Measurements from ENCODE around the gene SEC24B. TPM values are rescaled to one million over a fixed set of nuclear protein-coding genes. Genes with fewer than 3 reads are reported as not detected.

Gene SEC24B
- total and polyA plus RNA-seq, 4 experiments from 2014 or later, result 12.1 to 37.7 (median 32.4) TPM

DNA sequence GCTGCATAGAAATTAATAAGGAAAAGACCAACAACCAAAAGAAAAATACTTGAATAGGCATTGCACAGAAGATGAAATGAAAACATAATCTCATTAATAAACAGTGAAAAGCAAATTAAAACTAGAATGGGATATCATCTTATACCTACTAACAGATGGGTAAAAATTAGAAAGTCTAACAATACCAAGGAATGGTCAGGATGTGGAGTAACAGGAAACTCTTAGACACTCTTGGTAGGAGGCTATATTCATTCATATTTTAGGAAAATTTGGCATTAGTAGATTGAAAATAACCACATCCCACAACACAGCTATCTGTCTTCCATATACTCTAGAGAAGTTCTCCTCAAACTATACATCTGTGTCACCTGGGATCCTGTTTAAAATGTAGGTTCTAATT, 36.3 kb downstream of the SEC24B start:
- ChIA-PET POLR2A (ENCODE audit: partially characterized antibody) (no interaction called here), CTCF (ENCODE audit: partially characterized antibody) (interaction anchor here (1.4 to 2.2 kb wide), 2 partner anchors 9 to 36 kb away, joined by 4 to 5 read pairs; partner anchors contain the start of gene SEC24B)
- no peaks in the 10 kb centered on the region for H3K27me3 Mint-ChIP-seq
- H3K27ac ChIP-seq (ENCODE audit: low read depth, low read length), result no peak overlapping the region
- H3K36me3 ChIP-seq (ENCODE audit: insufficient read depth, low read length), result peaks cover 9% of the 10 kb centered on the region
- H3K4me1 ChIP-seq (ENCODE audit: insufficient read depth, low read length), result peaks cover 11% of the 10 kb centered on the region
- DNase-seq, result no peak
- peak overlapping the region in 3 of 7 donors; percentile 22 to 53 (median 41) for H3K27ac Mint-ChIP-seq
- peaks cover 30 to 64% of the 10 kb centered on the region in 2 donors for H3K36me3 Mint-ChIP-seq
- intact Hi-C loops (cut with micrococcal nuclease), result no loop called here
- no peaks in the 10 kb centered on the region for H3K9me3 ChIP-seq (ENCODE audit: control insufficient read depth in 1 of 2, low read length in 2 of 2)
- H3K4me3 ChIP-seq (ENCODE audit: low read length in 2 of 2), result no peak overlapping the region
- no peaks in the 10 kb centered on the region for H3K9me3 Mint-ChIP-seq
- peaks cover 41 to 64% (median 52%) of the 10 kb centered on the region in 4 donors for H3K4me1 Mint-ChIP-seq
- H3K27me3 ChIP-seq (ENCODE audit: insufficient read depth, low read length), result no peaks in the 10 kb centered on the region
- no peak overlapping the region for H3K4me3 Mint-ChIP-seq

- H3K9me3 ChIP-seq (ENCODE audit: control insufficient read depth in 1 of 2, low read length in 2 of 2), result no peaks in the 10 kb centered on the region
- Mint-ChIP-seq H3K27ac (peak overlapping the region in 1 of 7 donors; percentile 30), H3K4me1 (peaks cover 37 to 59% (median 50%) of the 10 kb centered on the region in 4 donors), H3K9me3 (no peaks in the 10 kb centered on the region), H3K27me3 (no peaks in the 10 kb centered on the region), H3K4me3 (no peak overlapping the region), H3K36me3 (peaks cover 25 to 60% of the 10 kb centered on the region in 2 donors)
- ChIA-PET POLR2A (ENCODE audit: partially characterized antibody) (no interaction called here), CTCF (ENCODE audit: partially characterized antibody) (no interaction called here)
- H3K4me1 ChIP-seq (ENCODE audit: insufficient read depth, low read length), result peaks cover 11% of the 10 kb centered on the region
- H3K36me3 ChIP-seq (ENCODE audit: insufficient read depth, low read length), result peaks cover 6% of the 10 kb centered on the region
- no peaks in the 10 kb centered on the region for H3K27me3 ChIP-seq (ENCODE audit: insufficient read depth, low read length)
- no peak for DNase-seq
- H3K4me3 ChIP-seq (ENCODE audit: low read length in 2 of 2), result no peak overlapping the region
- no peak overlapping the region for H3K27ac ChIP-seq (ENCODE audit: low read depth, low read length)
- intact Hi-C loops (cut with micrococcal nuclease), result no loop called here
Measured at GRCh38 chr4:109472343-109472761, 38.7 kb downstream of the SEC24B start.

GRCh38 chr4:109473824-109474223, 40.2 kb downstream of the SEC24B start:
- ChIA-PET POLR2A (ENCODE audit: partially characterized antibody) (no interaction called here), CTCF (ENCODE audit: partially characterized antibody) (no interaction called here)
- H3K4me3 Mint-ChIP-seq, result no peak overlapping the region
- Histone ChIP-seq H3K27ac (ENCODE audit: low read depth, low read length) (no peak overlapping the region), H3K4me1 (ENCODE audit: insufficient read depth, low read length) (peaks cover 11% of the 10 kb centered on the region), H3K36me3 (ENCODE audit: insufficient read depth, low read length) (peaks cover 9% of the 10 kb centered on the region), H3K4me3 (ENCODE audit: low read length in 2 of 2) (no peak overlapping the region), H3K9me3 (ENCODE audit: control insufficient read depth in 1 of 2, low read length in 2 of 2) (no peaks in the 10 kb centered on the region), H3K27me3 (ENCODE audit: insufficient read depth, low read length) (no peaks in the 10 kb centered on the region)
- intact Hi-C loops (cut with micrococcal nuclease), result no loop called here
- H3K4me1 Mint-ChIP-seq, result peaks cover 29 to 56% (median 42%) of the 10 kb centered on the region in 4 donors
- peak overlapping the region in 3 of 7 donors; percentile 6 to 27 (median 15) for H3K27ac Mint-ChIP-seq
- no peaks in the 10 kb centered on the region for H3K27me3 Mint-ChIP-seq
- H3K9me3 Mint-ChIP-seq, result no peaks in the 10 kb centered on the region
- no peak for DNase-seq
- H3K36me3 Mint-ChIP-seq, result peaks cover 19 to 55% of the 10 kb centered on the region in 2 donors

- H3K4me3 Mint-ChIP-seq, result no peak overlapping the region
- CTCF ChIA-PET (ENCODE audit: partially characterized antibody), result interaction anchor here (1.5 kb wide), 1 partner anchor 19 kb away, joined by 4 read pairs; no protein-coding TSS in a partner anchor
- DNase-seq, result no peak
- POLR2A ChIA-PET (ENCODE audit: partially characterized antibody), result no interaction called here
- Histone ChIP-seq H3K4me3 (ENCODE audit: low read length in 2 of 2) (no peak overlapping the region), H3K9me3 (ENCODE audit: control insufficient read depth in 1 of 2, low read length in 2 of 2) (no peaks in the 10 kb centered on the region), H3K4me1 (ENCODE audit: insufficient read depth, low read length) (no peaks in the 10 kb centered on the region), H3K36me3 (ENCODE audit: insufficient read depth, low read length) (peaks cover 7% of the 10 kb centered on the region), H3K27me3 (ENCODE audit: insufficient read depth, low read length) (no peaks in the 10 kb centered on the region), H3K27ac (ENCODE audit: low read depth, low read length) (no peak overlapping the region)
- no peaks in the 10 kb centered on the region for H3K9me3 Mint-ChIP-seq
- intact Hi-C loops (cut with micrococcal nuclease), result no loop called here
- H3K27me3 Mint-ChIP-seq, result no peaks in the 10 kb centered on the region
- H3K27ac Mint-ChIP-seq, result peak overlapping the region in 2 of 7 donors; percentile 9 to 53
- H3K4me1 Mint-ChIP-seq, result peaks cover 24 to 50% (median 34%) of the 10 kb centered on the region in 4 donors
- peaks cover 51 to 62% of the 10 kb centered on the region in 2 donors for H3K36me3 Mint-ChIP-seq
Measured at GRCh38 chr4:109486007-109486406, 52.4 kb downstream of the SEC24B start.

DNA sequence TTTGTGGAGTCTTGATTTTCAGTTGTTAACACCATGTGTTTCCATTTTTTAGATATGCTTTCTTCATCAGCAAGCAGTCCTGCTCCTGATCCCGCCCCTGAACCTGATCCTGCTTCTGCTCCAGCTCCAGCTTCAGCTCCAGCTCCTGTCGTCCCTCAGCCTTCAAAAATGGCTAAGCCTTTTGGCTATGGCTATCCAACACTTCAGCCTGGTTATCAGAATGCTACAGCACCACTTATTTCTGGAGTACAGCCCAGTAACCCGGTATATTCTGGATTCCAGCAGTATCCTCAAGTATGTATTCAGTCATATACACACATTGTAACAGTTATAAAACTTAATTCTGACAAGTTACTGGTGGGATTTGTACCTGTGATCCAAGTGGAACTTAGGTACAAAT, 60.9 kb downstream of the SEC24B start:
- H3K4me3 Mint-ChIP-seq, result no peak overlapping the region
- no peaks in the 10 kb centered on the region for H3K27me3 ChIP-seq (ENCODE audit: insufficient read depth, low read length)
- H3K36me3 Mint-ChIP-seq, result peaks cover 41 to 73% of the 10 kb centered on the region in 2 donors
- H3K4me3 ChIP-seq (ENCODE audit: low read length in 2 of 2), result no peak overlapping the region
- peaks cover 3 to 5% (median 4%) of the 10 kb centered on the region in 4 donors for H3K4me1 Mint-ChIP-seq
- no peaks in the 10 kb centered on the region for H3K4me1 ChIP-seq (ENCODE audit: insufficient read depth, low read length)
- no peaks in the 10 kb centered on the region for H3K9me3 ChIP-seq (ENCODE audit: control insufficient read depth in 1 of 2, low read length in 2 of 2)
- POLR2A ChIA-PET (ENCODE audit: partially characterized antibody), result no interaction called here
- intact Hi-C loops (cut with micrococcal nuclease), result no loop called here
- H3K36me3 ChIP-seq (ENCODE audit: insufficient read depth, low read length), result peaks cover 27% of the 10 kb centered on the region
- H3K9me3 Mint-ChIP-seq, result no peaks in the 10 kb centered on the region
- CTCF ChIA-PET (ENCODE audit: partially characterized antibody), result interaction anchor here (0.7 kb wide), 1 partner anchor 333 kb away, joined by 3 read pairs; the partner anchor contains the start of gene RRH
- H3K27ac ChIP-seq (ENCODE audit: low read depth, low read length), result no peak overlapping the region
- DNase-seq, result no peak
- no peak overlapping the region for H3K27ac Mint-ChIP-seq
- H3K27me3 Mint-ChIP-seq, result no peaks in the 10 kb centered on the region

GRCh38 chr4:109495514-109495913, 61.9 kb downstream of the SEC24B start:
- H3K27ac Mint-ChIP-seq, result peak overlapping the region in 1 of 7 donors; percentile 31
- POLR2A ChIA-PET (ENCODE audit: partially characterized antibody), result no interaction called here

DNA sequence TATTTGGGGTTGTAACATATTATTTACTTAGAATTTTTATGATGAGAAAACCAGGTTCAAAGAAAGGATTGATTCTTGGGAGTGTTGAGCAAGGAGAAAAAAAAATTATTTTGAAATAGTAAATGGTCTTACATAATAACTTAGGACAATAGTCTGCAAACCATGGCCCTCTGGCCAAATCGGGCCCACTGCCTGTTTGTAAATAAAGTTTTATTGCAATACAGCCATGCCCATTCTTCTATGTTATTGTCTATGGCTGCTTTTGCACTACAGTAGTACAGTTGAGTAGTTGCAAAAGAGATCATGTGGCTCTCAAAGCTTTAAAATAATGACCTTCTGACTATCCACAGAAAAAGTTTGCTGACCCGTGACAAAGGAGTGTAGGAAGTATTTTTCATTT, 63.3 kb downstream of the SEC24B start:
- intact Hi-C loops (cut with micrococcal nuclease), result no loop called here
- Histone ChIP-seq H3K4me1 (ENCODE audit: insufficient read depth, low read length) (no peaks in the 10 kb centered on the region), H3K27me3 (ENCODE audit: insufficient read depth, low read length) (no peaks in the 10 kb centered on the region), H3K36me3 (ENCODE audit: insufficient read depth, low read length) (peaks cover 28% of the 10 kb centered on the region), H3K9me3 (ENCODE audit: control insufficient read depth in 1 of 2, low read length in 2 of 2) (no peaks in the 10 kb centered on the region), H3K4me3 (ENCODE audit: low read length in 2 of 2) (no peak overlapping the region), H3K27ac (ENCODE audit: low read depth, low read length) (no peak overlapping the region)
- H3K4me3 Mint-ChIP-seq, result no peak overlapping the region
- H3K36me3 Mint-ChIP-seq, result peaks cover 43 to 75% of the 10 kb centered on the region in 2 donors
- no peaks in the 10 kb centered on the region for H3K27me3 Mint-ChIP-seq
- POLR2A ChIA-PET (ENCODE audit: partially characterized antibody), result no interaction called here
- peaks cover 0 to 2% (median under 1%) of the 10 kb centered on the region in 4 donors for H3K4me1 Mint-ChIP-seq
- peak overlapping the region in 1 of 7 donors; percentile 16 for H3K27ac Mint-ChIP-seq
- CTCF ChIA-PET (ENCODE audit: partially characterized antibody), result no interaction called here
- no peak for DNase-seq
- no peaks in the 10 kb centered on the region for H3K9me3 Mint-ChIP-seq

More at GRCh38 chr4:109495514-109495913, 61.9 kb downstream of the SEC24B start:
- intact Hi-C loops (cut with micrococcal nuclease), result no loop called here
- H3K36me3 Mint-ChIP-seq, result peaks cover 41 to 72% of the 10 kb centered on the region in 2 donors
- no peaks in the 10 kb centered on the region for H3K9me3 Mint-ChIP-seq
- H3K36me3 ChIP-seq (ENCODE audit: insufficient read depth, low read length), result peaks cover 28% of the 10 kb centered on the region
- no peaks in the 10 kb centered on the region for H3K9me3 ChIP-seq (ENCODE audit: control insufficient read depth in 1 of 2, low read length in 2 of 2)
- H3K4me3 Mint-ChIP-seq, result no peak overlapping the region
- H3K27me3 Mint-ChIP-seq, result no peaks in the 10 kb centered on the region
- H3K4me3 ChIP-seq (ENCODE audit: low read length in 2 of 2), result no peak overlapping the region
- H3K27ac ChIP-seq (ENCODE audit: low read depth, low read length), result no peak overlapping the region
- peaks cover 0 to 3% (median 2%) of the 10 kb centered on the region in 4 donors for H3K4me1 Mint-ChIP-seq
- no peaks in the 10 kb centered on the region for H3K27me3 ChIP-seq (ENCODE audit: insufficient read depth, low read length)
- DNase-seq, result no peak
- CTCF ChIA-PET (ENCODE audit: partially characterized antibody), result no interaction called here
- H3K4me1 ChIP-seq (ENCODE audit: insufficient read depth, low read length), result no peaks in the 10 kb centered on the region
